ENCODE measurements around the gene CHSY1. TPM values are rescaled to one million over a fixed set of nuclear protein-coding genes. Genes with fewer than 3 reads are reported as not detected.

The CHSY1 gene
- polyA plus RNA-seq, 1 donor from 2014 or later: 16.1 TPM

GRCh38 chr15:101255051-101255395 is 3.2 kb upstream of the CHSY1 start:
- no peaks in the 10 kb centered on the region for H3K9me3 ChIP-seq (ENCODE audit: low read length)

More at GRCh38 chr15:101255051-101255395, 3.2 kb upstream of the CHSY1 start:
- Histone ChIP-seq H3K9ac (ENCODE audit: low read length) (no peak overlapping the region), H3K27ac (ENCODE audit: low read length) (no peak overlapping the region), H3K9me2 (ENCODE audit: insufficient read depth, low read length) (no peaks in the 10 kb centered on the region), H3K36me3 (ENCODE audit: insufficient read depth, low read length) (no peaks in the 10 kb centered on the region), H3K79me2 (replicated peaks; ENCODE audit: insufficient read depth, low read length) (peaks cover 7% of the 10 kb centered on the region), H3F3A (ENCODE audit: insufficient read depth, low read length, poor library complexity, severe bottlenecking) (peaks cover 3% of the 10 kb centered on the region), H4K20me1 (ENCODE audit: insufficient read depth) (no peaks in the 10 kb centered on the region), H3K4me3 (ENCODE audit: low read length) (no peak overlapping the region), H3K27me3 (ENCODE audit: insufficient read depth, low read depth, low read length) (no peaks in the 10 kb centered on the region), H2AFZ (ENCODE audit: low read depth, low read length) (no peak overlapping the region), H3K4me2 (ENCODE audit: low read length) (no peak overlapping the region)
- no peak for TF ChIP-seq EP300 (conservative IDR thresholded peaks at IDR 0.05; ENCODE audit: poor library complexity, severe bottlenecking)
- TF ChIP-seq RAD21 (conservative IDR thresholded peaks at IDR 0.05): no peak
- TF ChIP-seq SMC3 (conservative IDR thresholded peaks at IDR 0.05; ENCODE audit: poor library complexity): no peak
- TF ChIP-seq MXI1 (conservative IDR thresholded peaks at IDR 0.05; ENCODE audit: poor library complexity, severe bottlenecking): no peak
- no peak for TF ChIP-seq CTCF (IDR thresholded peaks at IDR 0.05; ENCODE audit: poor library complexity, severe bottlenecking)
- TF ChIP-seq REST (IDR thresholded peaks at IDR 0.05; ENCODE audit: borderline replicate concordance): no peak
- no peak for TF ChIP-seq EZH2 (IDR thresholded peaks at IDR 0.05; ENCODE audit: borderline replicate concordance, insufficient read depth, low read length, poor library complexity, severe bottlenecking)
- TF ChIP-seq TAF1 (IDR thresholded peaks at IDR 0.05; ENCODE audit: low read depth): no peak
- no peak for TF ChIP-seq POLR2AphosphoS5 (IDR thresholded peaks at IDR 0.05)

All from neural cell (in vitro differentiated cells).